Measurements from ENCODE around the gene ZNF341.

The ZNF341 gene

GRCh38 chr20:33701629-33702450 lies 30.0 kb upstream of the ZNF341 start:
- FAIRE-seq = no peak
- DNase-seq (ENCODE audit: insufficient read length, low spot score) = no peak

GRCh38 chr20:33702861-33703260 lies 28.9 kb upstream of the ZNF341 start:
- DNase-seq (ENCODE audit: insufficient read length, low spot score) (no peak), FAIRE-seq (no peak)

- no peak for FAIRE-seq
- DNase-seq (ENCODE audit: insufficient read length, low spot score) = no peak
Observed at GRCh38 chr20:33703498-33704137, 28.2 kb upstream of the ZNF341 start.

- FAIRE-seq (no peak), DNase-seq (ENCODE audit: insufficient read length, low spot score) (no peak)
Observed at GRCh38 chr20:33704197-33704924, 27.4 kb upstream of the ZNF341 start.

GRCh38 chr20:33707668-33708067 lies 24.1 kb upstream of the ZNF341 start:
- no peak for DNase-seq (ENCODE audit: insufficient read length, low spot score)
- no peak for FAIRE-seq

GRCh38 chr20:33709398-33709797 lies 22.4 kb upstream of the ZNF341 start:
- FAIRE-seq (no peak), DNase-seq (ENCODE audit: insufficient read length, low spot score) (no peak)

GRCh38 chr20:33709905-33710541 lies 21.8 kb upstream of the ZNF341 start:
- no peak for FAIRE-seq

GRCh38 chr20:33710681-33711445 lies 20.9 kb upstream of the ZNF341 start:
- no peak for DNase-seq (ENCODE audit: insufficient read length, low spot score)
- no peak for FAIRE-seq

More at GRCh38 chr20:33709905-33710541, 21.8 kb upstream of the ZNF341 start:
- DNase-seq (ENCODE audit: insufficient read length, low spot score) = no peak

- FAIRE-seq = no peak
- DNase-seq (ENCODE audit: insufficient read length, low spot score) = no peak
Observed at GRCh38 chr20:33711446-33711738, 20.4 kb upstream of the ZNF341 start.

GRCh38 chr20:33713865-33714367 lies 17.9 kb upstream of the ZNF341 start:
- DNase-seq (ENCODE audit: insufficient read length, low spot score) (no peak), FAIRE-seq (no peak)

- no peak for FAIRE-seq
- no peak for DNase-seq (ENCODE audit: insufficient read length, low spot score)
Observed at GRCh38 chr20:33716498-33716897, 15.3 kb upstream of the ZNF341 start.

GRCh38 chr20:33719277-33719988 lies 12.4 kb upstream of the ZNF341 start:
- FAIRE-seq (no peak), DNase-seq (ENCODE audit: insufficient read length, low spot score) (no peak)

- FAIRE-seq = peak; percentile 99
- peak; percentile 96 for DNase-seq (ENCODE audit: insufficient read length, low spot score)
Observed at GRCh38 chr20:33719989-33720709, 11.6 kb upstream of the ZNF341 start, which contains the start of gene PXMP4. TSS of gene PXMP4 (minus strand) at chr20:33720310. CDS start at chr20:33720207, 103 bp downstream.

- FAIRE-seq = no peak
Observed at GRCh38 chr20:33721391-33722140, 10.2 kb upstream of the ZNF341 start.

GRCh38 chr20:33724439-33725094 lies 7.2 kb upstream of the ZNF341 start:
- FAIRE-seq = no peak
- no peak for DNase-seq (ENCODE audit: insufficient read length, low spot score)

More at GRCh38 chr20:33721391-33722140, 10.2 kb upstream of the ZNF341 start:
- DNase-seq (ENCODE audit: insufficient read length, low spot score) = no peak

GRCh38 chr20:33725607-33726264 lies 6.1 kb upstream of the ZNF341 start:
- no peak for FAIRE-seq
- DNase-seq (ENCODE audit: insufficient read length, low spot score) = no peak

- DNase-seq (ENCODE audit: insufficient read length, low spot score) (no peak), FAIRE-seq (no peak)
Observed at GRCh38 chr20:33727115-33727479, 4.7 kb upstream of the ZNF341 start.
